ENCODE results near the gene TBC1D22A. TPM values are rescaled to one million over a fixed set of nuclear protein-coding genes. Genes with fewer than 3 reads are reported as not detected.
A peak's percentile ranks its signal among the peaks of the same experiment; 100 is the strongest.
"Not testable (repeated sequence)": the region's sequence is repeated elsewhere in the genome, so short reads cannot be mapped to it uniquely, and the experiment has no call there.

Gene TBC1D22A
- total and polyA plus RNA-seq, 11 donors, result 9.4 to 30.7 (median 18.6) TPM

GRCh38 chr22:46780453-46780852 is 18.0 kb downstream of the TBC1D22A start:
- Histone ChIP-seq H3K9me3 (no peaks in the 10 kb centered on the region), H3K27me3 (no peaks in the 10 kb centered on the region), H3K36me3 (peaks cover 0 to 4% (median 0%) of the 10 kb centered on the region in 9 donors), H3K4me1 (peaks cover 4 to 30% (median 21%) of the 10 kb centered on the region in 12 donors), H3K27ac (no peak overlapping the region), H3K4me3 (no peak overlapping the region)
- ATAC-seq (peak in 3 of 4 donors; percentile 19 to 42 (median 36)), DNase-seq (no peak)
- no peak for TF ChIP-seq POLR2A (IDR thresholded peaks at IDR 0.05)
- TF ChIP-seq, protein P1, sequence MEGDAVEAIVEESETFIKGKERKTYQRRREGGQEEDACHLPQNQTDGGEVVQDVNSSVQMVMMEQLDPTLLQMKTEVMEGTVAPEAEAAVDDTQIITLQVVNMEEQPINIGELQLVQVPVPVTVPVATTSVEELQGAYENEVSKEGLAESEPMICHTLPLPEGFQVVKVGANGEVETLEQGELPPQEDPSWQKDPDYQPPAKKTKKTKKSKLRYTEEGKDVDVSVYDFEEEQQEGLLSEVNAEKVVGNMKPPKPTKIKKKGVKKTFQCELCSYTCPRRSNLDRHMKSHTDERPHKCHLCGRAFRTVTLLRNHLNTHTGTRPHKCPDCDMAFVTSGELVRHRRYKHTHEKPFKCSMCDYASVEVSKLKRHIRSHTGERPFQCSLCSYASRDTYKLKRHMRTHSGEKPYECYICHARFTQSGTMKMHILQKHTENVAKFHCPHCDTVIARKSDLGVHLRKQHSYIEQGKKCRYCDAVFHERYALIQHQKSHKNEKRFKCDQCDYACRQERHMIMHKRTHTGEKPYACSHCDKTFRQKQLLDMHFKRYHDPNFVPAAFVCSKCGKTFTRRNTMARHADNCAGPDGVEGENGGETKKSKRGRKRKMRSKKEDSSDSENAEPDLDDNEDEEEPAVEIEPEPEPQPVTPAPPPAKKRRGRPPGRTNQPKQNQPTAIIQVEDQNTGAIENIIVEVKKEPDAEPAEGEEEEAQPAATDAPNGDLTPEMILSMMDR (IDR thresholded peaks at IDR 0.05), result no peak
- WGBS, 4 donors, result 65 to 88% (median 83%) methylated on average over 9 of the region's 9 CpGs
- intact Hi-C loops (cut with DNase I), result no loop called here

DNA sequence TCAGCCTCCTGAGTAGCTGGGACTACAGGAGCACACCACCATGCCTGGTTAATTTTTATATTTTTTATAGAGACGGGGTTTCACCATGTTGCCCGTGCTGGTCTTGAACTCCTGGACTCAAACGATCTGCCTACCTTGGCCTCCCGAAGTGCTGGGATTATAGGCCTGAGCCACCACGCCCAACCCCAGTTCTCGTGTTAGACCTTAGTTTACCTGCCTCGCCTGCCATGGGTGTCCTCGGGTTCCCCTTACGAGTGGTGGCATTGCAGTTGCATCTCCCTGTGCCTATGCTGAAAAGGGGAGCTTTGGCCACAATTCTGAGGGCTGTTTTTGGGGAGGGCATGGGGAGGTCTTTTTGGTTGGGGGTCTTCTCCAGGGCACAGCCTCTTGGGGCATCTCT is 18.8 kb downstream of the TBC1D22A start:
- peaks cover 0 to 4% (median 0%) of the 10 kb centered on the region in 9 donors for H3K36me3 ChIP-seq
- H3K4me1 ChIP-seq, result peaks cover 4 to 21% (median 13%) of the 10 kb centered on the region in 12 donors
- DNase-seq, result no peak
- WGBS, 4 donors, result 97 to 98% (median 97%) methylated on average over 9 of the region's 9 CpGs
- no peak for ATAC-seq
- H3K9me3 ChIP-seq, result peaks cover 0 to 8% (median 0%) of the 10 kb centered on the region in 12 donors
- no peak overlapping the region for H3K27ac ChIP-seq
- no peak for TF ChIP-seq POLR2A (IDR thresholded peaks at IDR 0.05)
- TF ChIP-seq, protein P1 (IDR thresholded peaks at IDR 0.05), result no peak
- no peaks in the 10 kb centered on the region for H3K27me3 ChIP-seq
- intact Hi-C loops (cut with DNase I), result no loop called here
- no peak overlapping the region for H3K4me3 ChIP-seq

- H3K27ac ChIP-seq; H3K36me3 ChIP-seq; H3K4me3 ChIP-seq; DNase-seq; H3K27me3 ChIP-seq; ATAC-seq; intact Hi-C loops (cut with DNase I): not testable (repeated sequence)
- Histone ChIP-seq H3K4me1 (peaks cover 0 to 12% (median 6%) of the 10 kb centered on the region in 12 donors), H3K9me3 (peaks cover 0 to 12% (median 0%) of the 10 kb centered on the region in 12 donors)
- WGBS, 4 donors, result 81 to 92% (median 89%) methylated on average over 10 of the region's 10 CpGs
These were observed 19.8 kb downstream of the TBC1D22A start for GRCh38 chr22:46782200-46782599.

DNA sequence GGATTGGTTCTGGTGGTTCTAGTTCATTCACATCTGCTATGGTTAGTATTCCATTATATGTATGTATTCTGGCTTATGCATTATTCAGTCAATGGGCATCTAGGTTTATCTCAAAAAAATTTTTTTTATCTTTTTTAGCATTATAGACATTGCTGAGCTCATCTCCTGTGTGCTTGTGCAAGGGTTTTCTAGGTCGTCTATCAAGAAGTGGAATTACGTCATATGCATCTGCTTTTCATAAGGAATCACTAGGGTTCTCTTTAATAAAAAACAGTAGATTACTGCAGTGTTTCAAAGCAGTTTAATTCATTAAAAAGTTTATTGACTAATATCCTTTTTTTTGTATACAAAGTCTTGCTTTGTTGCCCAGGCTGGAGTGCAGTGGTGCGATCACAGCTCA is 21.3 kb downstream of the TBC1D22A start:
- Histone ChIP-seq H3K9me3 (peaks cover 0 to 12% (median 0%) of the 10 kb centered on the region in 12 donors), H3K36me3 (no peaks in the 10 kb centered on the region), H3K4me3 (no peak overlapping the region), H3K27ac (no peak overlapping the region), H3K27me3 (no peaks in the 10 kb centered on the region), H3K4me1 (peaks cover 0 to 12% (median 0%) of the 10 kb centered on the region in 12 donors)
- no peak for ATAC-seq
- WGBS, 4 donors, result 91 to 94% (median 92%) methylated on average over 3 of the region's 3 CpGs
- intact Hi-C loops (cut with DNase I), result no loop called here
- no peak for TF ChIP-seq POLR2A (IDR thresholded peaks at IDR 0.05)
- TF ChIP-seq, protein P1 (IDR thresholded peaks at IDR 0.05), result no peak
- DNase-seq, result no peak

All from heart left ventricle (tissue), 16 donors.